Activated CD8-positive, alpha-beta memory T cell treated with anti-CD3 and anti-CD28 coated beads for 48 hours (primary cell): ENCODE results near the gene SKAP2.

ENCODE experiments used
- DNase-seq, 3 experiments: peaks; one replicate each; pipeline ENCODE4 v3.0.0-alpha.2; 2020; ENCODE audit warnings: low read depth in 2 of 3, low spot score in 2 of 3

SKAP2 gene

DNA sequence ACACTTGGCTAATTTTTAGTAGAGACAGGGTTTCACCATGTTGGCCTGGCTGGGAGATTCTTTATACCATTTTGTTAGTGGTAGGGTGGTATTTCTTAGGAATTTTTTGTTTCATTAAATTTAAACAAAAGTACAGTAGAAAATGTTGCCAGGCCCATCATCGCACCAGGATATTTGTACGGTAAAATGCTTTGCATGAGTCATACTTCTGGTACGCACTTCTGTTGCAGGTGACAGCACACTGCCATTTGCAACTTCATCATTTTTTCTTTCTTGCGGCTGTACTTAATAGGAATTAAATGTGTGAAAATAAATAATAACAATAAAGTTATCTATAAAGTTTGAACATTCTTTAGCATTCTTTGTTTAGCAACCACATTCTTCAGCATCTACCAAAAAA is 195.6 kb downstream of the SKAP2 start:
- DNase-seq = no peak

DNA sequence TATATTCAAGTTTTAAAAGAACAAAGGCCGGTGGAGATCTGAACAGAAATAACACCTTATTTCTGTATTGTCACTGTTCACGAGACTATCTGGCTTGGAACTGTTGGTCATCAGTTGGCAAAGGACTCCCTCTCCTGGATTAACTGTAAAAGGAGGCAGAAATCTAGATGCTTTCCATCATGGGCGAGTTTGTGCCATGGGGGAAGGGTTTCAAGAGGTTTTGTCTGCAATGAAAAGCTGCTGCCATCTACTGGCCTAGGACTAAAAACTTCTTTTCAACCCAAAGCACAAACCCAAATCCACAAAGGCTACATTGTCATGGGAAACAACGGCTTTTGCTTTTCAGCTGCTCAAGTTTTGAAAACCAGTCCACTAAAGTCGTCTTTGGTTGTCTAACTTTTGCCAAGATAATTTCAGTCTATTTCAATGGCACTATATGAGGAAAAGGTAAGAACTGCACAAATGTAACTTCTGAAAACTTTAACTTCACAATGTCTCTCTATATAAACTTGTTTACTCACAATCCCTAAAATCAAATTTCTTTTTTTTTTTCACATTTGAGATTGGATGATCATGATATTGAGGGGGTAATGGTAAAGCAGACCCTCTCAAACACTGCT is 196.8 kb downstream of the SKAP2 start:
- peak in 1 of 3 experiments; percentile 18 for DNase-seq

DNA sequence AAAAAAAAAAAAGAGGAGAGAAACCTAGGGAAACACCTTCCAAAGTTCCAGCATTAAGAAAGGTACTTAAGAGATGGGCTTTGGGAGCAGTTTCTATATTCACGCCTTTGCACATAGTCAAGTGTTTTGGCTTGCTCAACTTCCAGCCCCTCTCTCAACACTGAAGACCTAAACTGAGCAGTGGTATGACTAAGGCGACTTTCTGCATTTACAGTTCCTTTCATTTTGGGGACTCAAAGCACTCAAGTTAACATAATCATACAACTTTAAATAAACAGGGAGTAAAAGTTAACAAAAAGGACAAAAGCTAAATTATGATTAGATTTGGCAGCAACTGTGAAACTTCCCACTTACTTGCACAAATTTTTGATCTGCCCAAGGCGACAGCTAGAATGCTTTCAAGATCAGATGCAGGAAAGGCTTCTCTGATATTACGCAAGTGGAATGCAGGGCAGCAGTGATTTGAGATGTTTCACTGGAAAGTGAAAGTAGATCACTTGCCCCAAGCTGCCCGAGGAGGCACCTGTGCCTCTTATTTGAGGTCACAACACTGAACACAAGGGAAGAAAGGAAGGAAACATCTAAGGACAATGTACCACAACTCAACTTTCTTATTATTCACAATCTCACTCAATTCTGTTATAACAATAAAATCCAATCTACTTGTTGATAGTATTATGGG is 199.5 kb downstream of the SKAP2 start:
- no peak for DNase-seq

DNA sequence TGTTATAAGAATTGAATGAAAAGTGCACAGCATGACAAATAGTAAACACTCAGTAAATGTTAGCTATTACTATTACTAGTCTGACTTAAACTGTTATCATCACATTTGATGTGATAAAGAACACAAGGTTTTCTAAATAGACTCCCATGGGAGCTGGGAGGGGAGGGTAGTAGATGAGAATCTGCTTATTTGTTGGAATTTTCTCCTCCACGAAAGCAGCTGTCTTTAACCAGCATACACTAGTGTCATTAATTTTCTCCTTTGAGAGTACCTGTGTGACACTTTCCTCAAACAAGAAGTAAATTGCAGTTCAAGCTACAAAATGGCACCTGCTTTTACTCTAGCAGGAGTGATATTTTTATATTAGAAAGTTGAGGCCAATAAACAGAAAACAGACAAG is 200.1 kb downstream of the SKAP2 start:
- no peak for DNase-seq

- no peak for DNase-seq
Measured at GRCh38 chr7:26663874-26664273, 200.5 kb downstream of the SKAP2 start.

DNA sequence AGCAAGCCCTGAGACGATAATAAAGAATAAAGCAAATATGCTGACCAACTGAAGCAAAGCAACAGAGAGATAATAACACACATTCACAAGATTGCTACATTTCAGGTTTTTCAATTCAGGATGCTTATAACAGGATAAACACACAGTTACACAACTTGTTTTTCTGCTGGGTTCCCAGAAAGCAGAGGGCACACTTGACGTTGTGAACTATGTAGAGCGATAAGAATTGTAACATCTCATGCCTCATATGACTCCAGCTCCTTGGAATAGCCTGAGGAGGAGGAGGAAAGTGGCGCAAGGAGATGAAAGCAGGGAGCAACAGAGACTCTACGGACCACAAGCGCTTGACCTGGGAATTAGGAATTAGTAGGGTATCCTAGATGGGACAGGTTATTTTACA is 201.7 kb downstream of the SKAP2 start:
- no peak for DNase-seq

GRCh38 chr7:26659121-26659520 is 205.3 kb downstream of the SKAP2 start:
- no peak for DNase-seq

DNA sequence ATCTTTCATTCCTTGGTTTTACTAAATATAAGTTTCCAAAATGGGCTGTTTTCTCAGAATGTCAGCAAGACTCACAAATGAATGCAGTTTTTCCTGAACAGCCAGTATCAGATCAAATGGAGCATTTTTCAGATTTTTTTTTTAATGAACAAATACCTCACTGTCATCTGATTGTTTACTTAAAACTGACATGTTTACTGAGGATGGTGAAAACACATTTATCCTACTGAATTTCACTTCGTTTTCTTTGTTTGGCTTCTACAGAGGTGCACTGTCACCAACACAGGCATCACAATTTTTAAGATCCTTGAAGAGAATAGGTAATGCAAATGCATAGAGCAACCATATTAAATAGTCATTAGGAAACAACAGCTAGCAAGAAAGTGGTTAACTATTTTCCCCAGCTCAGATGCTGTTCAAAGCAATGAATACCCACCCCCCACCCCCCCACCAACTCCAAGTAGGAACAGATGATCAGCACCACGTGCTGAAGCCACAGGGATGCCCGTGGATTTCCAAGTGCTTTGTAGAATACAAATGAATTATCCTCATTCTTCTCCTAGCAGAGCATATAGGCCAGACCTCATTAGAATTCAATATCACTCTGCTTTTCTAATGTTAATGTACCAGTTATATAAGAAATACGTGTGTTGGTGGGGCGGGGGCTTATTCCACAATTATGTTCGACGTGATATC is 205.9 kb downstream of the SKAP2 start:
- no peak for DNase-seq

DNA sequence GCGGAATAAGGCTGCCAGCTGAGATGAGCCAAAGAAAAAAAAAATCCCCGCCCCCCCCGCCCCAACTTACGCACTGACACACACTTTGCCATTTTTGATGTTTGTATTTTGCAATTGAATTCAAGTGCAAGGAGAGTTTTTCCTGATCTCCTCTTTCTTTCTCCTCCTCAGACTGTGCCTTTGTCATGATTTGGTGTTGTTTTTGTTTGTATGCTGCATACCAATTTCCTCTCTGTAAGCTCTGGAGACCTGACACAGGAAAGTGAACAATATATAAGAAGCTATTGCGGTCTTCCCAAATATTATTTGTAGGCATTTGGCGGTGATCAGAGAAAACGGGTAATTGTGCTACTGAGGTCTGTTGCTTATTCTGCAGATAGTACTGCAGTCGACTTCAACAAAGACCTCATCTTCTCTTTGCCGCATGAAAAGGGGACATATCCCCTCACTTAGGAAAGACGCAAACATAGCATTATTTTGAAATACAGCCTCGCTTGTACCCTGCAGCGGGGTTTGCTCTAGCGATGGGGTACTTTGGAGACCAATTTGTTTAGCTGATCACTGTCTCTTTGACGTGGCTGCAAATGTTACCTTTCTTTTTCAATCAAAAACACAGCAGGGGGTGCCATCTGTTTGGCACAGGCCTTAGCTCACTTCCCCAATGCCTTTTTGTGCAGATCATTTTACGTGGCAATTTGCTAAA is 206.6 kb downstream of the SKAP2 start:
- no peak for DNase-seq

GRCh38 chr7:26657206-26657641 is 207.2 kb downstream of the SKAP2 start:
- DNase-seq = no peak

- DNase-seq = no peak
Measured at GRCh38 chr7:26656735-26657134, 207.7 kb downstream of the SKAP2 start.

DNA sequence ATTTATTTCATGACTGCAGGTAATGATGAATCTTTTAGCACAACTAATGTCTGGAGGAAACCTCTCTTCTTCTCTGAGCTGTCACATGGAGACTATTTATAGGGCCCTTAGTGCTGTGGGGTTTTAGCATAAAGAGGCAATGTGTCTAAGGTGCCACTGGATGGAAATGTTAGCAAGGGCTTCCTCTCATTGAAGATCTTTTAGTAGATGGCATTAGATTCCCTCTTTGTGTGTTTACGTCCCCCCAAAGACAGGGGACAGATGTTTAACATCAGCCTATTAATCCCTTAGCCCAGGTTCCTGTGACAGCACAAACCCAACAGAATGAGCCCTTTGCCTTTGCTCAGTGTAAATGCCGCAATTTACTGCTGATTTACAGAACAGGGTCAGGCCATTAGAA is 208.6 kb downstream of the SKAP2 start:
- DNase-seq = no peak

GRCh38 chr7:26653430-26654399 is 210.7 kb downstream of the SKAP2 start:
- DNase-seq = no peak

- no peak for DNase-seq
Measured at GRCh38 chr7:26652401-26653100, 211.8 kb downstream of the SKAP2 start.

DNA sequence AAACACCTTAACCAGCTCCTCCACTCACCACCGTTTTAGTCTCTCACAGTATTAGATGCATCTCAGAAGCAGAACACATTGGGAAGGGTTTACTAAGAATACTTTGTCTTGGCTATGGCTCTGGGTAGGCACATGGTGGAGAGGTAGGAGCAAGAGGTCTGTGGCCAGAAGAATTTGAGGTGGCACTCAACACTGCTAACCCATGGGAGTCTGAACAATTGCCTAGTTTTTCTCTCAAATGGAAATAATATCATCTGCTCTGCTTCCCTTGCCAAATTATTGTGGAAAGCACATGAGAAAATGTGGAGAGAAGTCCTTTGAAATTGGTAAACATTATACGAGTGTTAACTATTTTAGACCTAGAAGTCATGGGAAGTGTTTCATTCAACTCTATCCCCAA is 214.3 kb downstream of the SKAP2 start:
- no peak for DNase-seq

- no peak for DNase-seq
Measured at GRCh38 chr7:26649388-26649787, 215.0 kb downstream of the SKAP2 start.

DNA sequence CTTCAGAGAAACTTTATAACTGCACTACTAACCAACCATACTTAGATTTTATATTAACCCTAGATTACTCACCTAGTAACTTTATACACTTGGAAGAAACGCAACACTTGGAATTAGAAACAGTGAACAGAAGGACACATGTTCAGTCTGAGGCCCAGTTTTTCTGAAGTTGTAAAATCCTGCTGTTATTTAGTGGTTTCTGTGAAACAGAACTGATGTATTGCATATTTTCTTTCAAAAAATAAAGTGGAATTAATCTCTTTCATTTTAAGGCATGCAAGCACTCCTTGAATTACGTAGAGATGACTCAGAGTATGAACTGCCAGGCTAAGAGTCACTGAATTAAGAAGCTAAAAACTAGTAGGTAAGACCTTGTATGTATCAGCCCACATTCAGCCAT is 215.8 kb downstream of the SKAP2 start:
- no peak for DNase-seq

DNA sequence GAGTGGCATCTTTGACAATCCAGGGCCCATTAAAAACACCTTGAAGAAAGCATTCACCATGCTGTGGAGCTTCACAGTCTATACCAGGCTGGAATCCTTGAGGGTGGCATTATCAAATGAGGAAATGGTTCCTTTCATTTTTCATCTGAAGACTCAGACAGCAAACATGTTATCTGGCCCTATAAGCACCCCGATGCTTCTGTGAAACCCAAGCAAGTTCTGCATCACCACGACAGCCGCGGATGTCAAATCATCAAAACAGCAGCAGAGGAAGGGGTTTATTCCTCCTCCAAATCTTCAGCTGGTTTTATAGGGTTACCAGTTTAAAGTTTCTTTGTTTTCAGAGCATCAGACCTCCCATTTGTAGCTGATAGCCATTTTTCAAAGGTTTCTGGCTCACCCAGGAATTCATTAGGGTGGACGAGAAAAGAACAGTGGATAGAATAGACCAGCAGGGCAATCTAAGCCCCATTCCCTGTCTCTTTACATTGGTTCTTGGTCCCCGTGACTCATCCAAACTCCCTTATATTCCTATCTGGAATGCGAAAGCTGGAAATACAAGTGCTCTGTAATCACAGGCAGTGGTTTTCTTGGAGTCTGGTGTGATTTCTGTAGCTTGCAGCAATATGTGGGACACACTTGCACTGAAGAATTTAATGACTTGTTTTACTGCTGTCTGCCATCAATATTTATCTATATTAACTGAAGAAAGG is 217.9 kb downstream of the SKAP2 start:
- no peak for DNase-seq

- no peak for DNase-seq
Measured at GRCh38 chr7:26645121-26645520, 219.3 kb downstream of the SKAP2 start.
